ENCODE measurements around the gene RNPEP. TPM values are rescaled to one million over a fixed set of nuclear protein-coding genes. Genes with fewer than 3 reads are reported as not detected.

RNPEP gene
- total RNA-seq, 2 donors from 2014 or later = 46.6 to 73.5 TPM

- Histone ChIP-seq H3K27ac (ENCODE audit: low read depth, low read length) (no peak overlapping the region), H3K4me1 (ENCODE audit: control insufficient read depth, insufficient read depth, low read length) (no peaks in the 10 kb centered on the region), H3K9ac (ENCODE audit: extremely low read depth, low read length, poor library complexity, severe bottlenecking) (no peak overlapping the region), H3K9me3 (ENCODE audit: control insufficient read depth, low read length) (no peaks in the 10 kb centered on the region), H3K4me3 (ENCODE audit: low read length) (no peak overlapping the region), H3K36me3 (ENCODE audit: control insufficient read depth, insufficient read depth, low read length) (peaks cover 18% of the 10 kb centered on the region), H3K27me3 (ENCODE audit: control insufficient read depth, insufficient read depth, low read length, poor library complexity, severe bottlenecking) (no peaks in the 10 kb centered on the region)
- Mint-ChIP-seq H3K4me3 (no peak overlapping the region), H3K27me3 (ENCODE audit: insufficient read depth) (peaks cover 16% of the 10 kb centered on the region), H3K36me3 (ENCODE audit: low read depth) (peaks cover 16% of the 10 kb centered on the region), H3K27ac (no peak overlapping the region), H3K4me1 (peaks cover 6% of the 10 kb centered on the region), H3K9me3 (no peaks in the 10 kb centered on the region)
- no peak for TF ChIP-seq CTCF (conservative IDR thresholded peaks at IDR 0.05)
- 97 to 99% methylated on average over 2 of the region's 2 CpGs for WGBS, 2 experiments (ENCODE audit: insufficient coverage in 1 of 2, insufficient read length in 1 of 2)
- DNase-seq = no peak
Observed at GRCh38 chr1:201985355-201985754, 2.9 kb downstream of the RNPEP start.

- H3K27me3 ChIP-seq (ENCODE audit: control insufficient read depth, insufficient read depth, low read length, poor library complexity, severe bottlenecking) = no peaks in the 10 kb centered on the region
- Mint-ChIP-seq H3K36me3 (ENCODE audit: low read depth) (peaks cover 41% of the 10 kb centered on the region), H3K27ac (no peak overlapping the region), H3K27me3 (ENCODE audit: insufficient read depth) (no peaks in the 10 kb centered on the region), H3K4me3 (no peak overlapping the region), H3K9me3 (no peaks in the 10 kb centered on the region), H3K4me1 (peaks cover 6% of the 10 kb centered on the region)
- WGBS, 2 experiments (ENCODE audit: insufficient coverage in 1 of 2, insufficient read length in 1 of 2) = 82 to 88% methylated on average over 6 to 7 of the region's 7 CpGs
- no peak overlapping the region for H3K27ac ChIP-seq (ENCODE audit: low read depth, low read length)
- no peak for DNase-seq
- H3K9me3 ChIP-seq (ENCODE audit: control insufficient read depth, low read length) = no peaks in the 10 kb centered on the region
- H3K4me3 ChIP-seq (ENCODE audit: low read length) = no peak overlapping the region
- TF ChIP-seq CTCF (conservative IDR thresholded peaks at IDR 0.05) = no peak
- H3K4me1 ChIP-seq (ENCODE audit: control insufficient read depth, insufficient read depth, low read length) = no peaks in the 10 kb centered on the region
- H3K36me3 ChIP-seq (ENCODE audit: control insufficient read depth, insufficient read depth, low read length) = peaks cover 39% of the 10 kb centered on the region
- H3K9ac ChIP-seq (ENCODE audit: extremely low read depth, low read length, poor library complexity, severe bottlenecking) = no peak overlapping the region
Observed at GRCh38 chr1:201988601-201989000, 6.2 kb downstream of the RNPEP start.

GRCh38 chr1:201989354-201990128 lies 7.1 kb downstream of the RNPEP start:
- DNase-seq = no peak
- H3K36me3 ChIP-seq (ENCODE audit: control insufficient read depth, insufficient read depth, low read length) = peaks cover 39% of the 10 kb centered on the region
- H3K9me3 ChIP-seq (ENCODE audit: control insufficient read depth, low read length) = no peaks in the 10 kb centered on the region
- no peaks in the 10 kb centered on the region for H3K27me3 ChIP-seq (ENCODE audit: control insufficient read depth, insufficient read depth, low read length, poor library complexity, severe bottlenecking)
- no peaks in the 10 kb centered on the region for H3K9me3 Mint-ChIP-seq
- peaks cover under 1% of the 10 kb centered on the region for H3K4me1 Mint-ChIP-seq
- no peak overlapping the region for H3K27ac Mint-ChIP-seq
- no peaks in the 10 kb centered on the region for H3K27me3 Mint-ChIP-seq (ENCODE audit: insufficient read depth)
- H3K27ac ChIP-seq (ENCODE audit: low read depth, low read length) = no peak overlapping the region
- H3K4me3 Mint-ChIP-seq = no peak overlapping the region
- no peak for TF ChIP-seq CTCF (conservative IDR thresholded peaks at IDR 0.05)
- peaks cover 49% of the 10 kb centered on the region for H3K36me3 Mint-ChIP-seq (ENCODE audit: low read depth)
- no peak overlapping the region for H3K9ac ChIP-seq (ENCODE audit: extremely low read depth, low read length, poor library complexity, severe bottlenecking)
- 96 to 97% methylated on average over 7 to 10 of the region's 10 CpGs for WGBS, 2 experiments (ENCODE audit: insufficient coverage in 1 of 2, insufficient read length in 1 of 2)
- no peaks in the 10 kb centered on the region for H3K4me1 ChIP-seq (ENCODE audit: control insufficient read depth, insufficient read depth, low read length)
- no peak overlapping the region for H3K4me3 ChIP-seq (ENCODE audit: low read length)
